ENCODE data around the gene NDUFS2. TPM values are rescaled to one million over a fixed set of nuclear protein-coding genes. Genes with fewer than 3 reads are reported as not detected.

Gene NDUFS2
- total and polyA plus RNA-seq, 9 of the 15 experiments (the other 6 are each of a cell fraction or from before 2014, with no cell fraction given): 70.0 to 176 (median 141) TPM

GRCh38 chr1:161166669-161167548 lies 35.3 kb upstream of the NDUFS2 start (continued):
- no peak for TF ChIP-seq ZNF436 (CRISPR knock-in tag; IDR thresholded peaks at IDR 0.05)
- TF ChIP-seq SMAD2 (IDR thresholded peaks at IDR 0.05; ENCODE audit: low read depth, low read length): no peak
- TF ChIP-seq SIX5 (IDR thresholded peaks at IDR 0.05; ENCODE audit: borderline replicate concordance in 1 of 2, insufficient read depth in 1 of 2, low read depth in 1 of 2, low read length in 2 of 2): no peak
- TF ChIP-seq RBM14 (IDR thresholded peaks at IDR 0.05; ENCODE audit: borderline replicate concordance, insufficient read depth, low read depth, low read length): no peak
- TF ChIP-seq HCFC1 (IDR thresholded peaks at IDR 0.05; ENCODE audit: low read depth, low read length): no peak
- TF ChIP-seq DMBX1 (CRISPR knock-in tag; IDR thresholded peaks at IDR 0.05; ENCODE audit: borderline replicate concordance): 0 out of 2 replicates have a peak, but pooled peaks have one; percentile 11
- TF ChIP-seq PHB2 (IDR thresholded peaks at IDR 0.05; ENCODE audit: low read depth): no peak
- TF ChIP-seq STAT5B (CRISPR knock-in tag; IDR thresholded peaks at IDR 0.05): no peak
- no peak for TF ChIP-seq OTX1 (CRISPR knock-in tag; IDR thresholded peaks at IDR 0.05)
- TF ChIP-seq TSC22D4 (tag; IDR thresholded peaks at IDR 0.05): no peak
- TF ChIP-seq KLF6 (CRISPR knock-in tag; IDR thresholded peaks at IDR 0.05; ENCODE audit: borderline replicate concordance): no peak
- TF ChIP-seq GTF2A2 (tag; IDR thresholded peaks at IDR 0.05): no peak
- TF ChIP-seq REST (IDR thresholded peaks at IDR 0.05; ENCODE audit: borderline replicate concordance): no peak; the same call in 1 of the 2 replicates
- no peak for TF ChIP-seq REST (CRISPR knock-in tag; IDR thresholded peaks at IDR 0.05; ENCODE audit: low read depth)
- no peak for TF ChIP-seq MXD1 (CRISPR knock-in tag; IDR thresholded peaks at IDR 0.05; ENCODE audit: borderline replicate concordance, poor library complexity, severe bottlenecking)
- no peak for TF ChIP-seq CREBBP (IDR thresholded peaks at IDR 0.05; ENCODE audit: low read depth, low read length)
- TF ChIP-seq HNRNPK (IDR thresholded peaks at IDR 0.05; ENCODE audit: low read depth, low read length, poor library complexity, severe bottlenecking): no peak
- TF ChIP-seq ZFPM2 (CRISPR knock-in tag; IDR thresholded peaks at IDR 0.05): no peak
- no peak for TF ChIP-seq CGGBP1 (CRISPR knock-in tag; IDR thresholded peaks at IDR 0.05)
- no peak for TF ChIP-seq SREBF2 (CRISPR knock-in tag; IDR thresholded peaks at IDR 0.05)
